Measurements from ENCODE around the gene GOLGA6A.
"Not testable (repeated sequence)": the region's sequence is repeated elsewhere in the genome, so short reads cannot be mapped to it uniquely, and the experiment has no call there.

GOLGA6A gene

DNA sequence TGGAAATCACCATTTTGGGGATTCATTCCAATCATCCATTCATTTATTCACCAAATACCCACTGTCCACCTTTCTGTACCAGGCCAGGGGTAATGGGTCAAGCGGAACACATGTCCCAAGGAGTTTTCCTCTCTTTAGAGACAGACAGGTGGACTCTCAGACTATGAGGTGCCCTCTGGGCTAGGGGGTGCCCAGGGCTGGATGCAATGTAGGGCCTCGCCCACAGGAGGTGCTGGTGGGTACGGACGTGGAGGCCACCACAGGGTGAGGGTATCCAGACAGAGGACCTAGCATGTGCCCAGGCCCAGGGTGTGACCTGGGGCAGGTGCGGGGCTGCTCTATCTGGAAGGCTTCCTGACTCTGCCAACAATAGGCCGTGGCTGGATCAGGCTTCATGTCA lies 26.3 kb upstream of the GOLGA6A start:
- not testable (repeated sequence) for DNase-seq

- DNase-seq = no peak
Measured at GRCh38 chr15:74108111-74108510, 25.8 kb upstream of the GOLGA6A start.

DNA sequence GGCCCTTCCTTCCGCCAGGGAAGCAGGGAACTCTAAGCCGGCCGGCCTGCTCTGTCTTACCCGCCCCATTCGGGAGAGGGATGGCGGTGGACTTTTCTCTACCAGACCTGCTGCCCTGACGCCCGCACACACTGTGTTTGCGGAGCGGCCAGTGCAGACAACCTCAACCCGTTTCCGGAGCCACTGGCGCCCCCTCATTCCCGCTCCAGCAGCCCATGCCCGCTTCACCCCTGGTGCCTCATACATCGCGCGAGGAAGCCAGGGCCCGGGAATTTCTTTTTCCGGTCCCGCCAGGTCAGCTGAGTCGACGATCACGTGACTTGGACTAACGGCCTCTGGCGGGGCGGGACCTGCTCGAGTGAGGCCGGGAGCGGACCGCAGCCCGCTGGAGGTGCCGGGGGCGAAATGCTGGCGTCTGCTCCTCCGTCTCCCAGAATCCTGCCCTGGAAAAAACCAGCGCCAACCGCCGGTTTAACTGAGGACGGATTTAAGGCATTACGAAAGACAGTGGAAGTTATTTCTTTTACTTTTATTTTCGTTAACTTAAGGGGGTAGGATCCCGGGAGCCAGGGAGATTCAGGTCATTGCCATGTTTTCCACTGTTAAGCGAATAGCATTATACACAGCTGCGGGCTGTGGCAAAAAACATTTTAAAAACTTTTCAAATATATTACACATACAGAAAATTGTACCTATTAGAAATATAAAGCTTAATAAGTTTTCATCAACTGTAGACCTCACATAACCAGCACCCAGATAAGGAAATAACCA lies 17.8 kb upstream of the GOLGA6A start:
- not testable (repeated sequence) for DNase-seq

- DNase-seq = not testable (repeated sequence)
Measured at GRCh38 chr15:74096753-74097474, 14.6 kb upstream of the GOLGA6A start.

DNA sequence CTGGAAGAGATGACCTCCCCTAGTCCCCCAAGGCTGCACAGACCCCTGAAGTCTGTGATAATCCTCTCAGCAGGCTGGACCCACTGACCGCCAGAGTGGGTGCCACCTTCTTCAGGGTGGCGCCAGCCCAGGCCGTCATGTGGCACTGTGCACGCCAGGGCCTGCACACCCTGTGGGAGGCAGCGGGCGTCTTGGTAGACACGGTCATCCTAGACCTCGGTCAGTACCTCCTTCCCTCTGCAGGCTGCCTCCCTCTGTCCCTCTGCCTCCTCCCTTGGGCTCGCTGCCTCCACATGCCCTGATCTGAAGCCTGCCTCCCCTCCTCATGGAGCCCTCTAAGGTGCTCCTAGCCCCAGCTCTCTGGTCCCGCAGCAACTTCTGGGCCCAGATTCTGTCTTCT lies 13.3 kb upstream of the GOLGA6A start:
- not testable (repeated sequence) for DNase-seq

GRCh38 chr15:74094567-74094966 lies 12.2 kb upstream of the GOLGA6A start:
- not testable (repeated sequence) for DNase-seq

DNA sequence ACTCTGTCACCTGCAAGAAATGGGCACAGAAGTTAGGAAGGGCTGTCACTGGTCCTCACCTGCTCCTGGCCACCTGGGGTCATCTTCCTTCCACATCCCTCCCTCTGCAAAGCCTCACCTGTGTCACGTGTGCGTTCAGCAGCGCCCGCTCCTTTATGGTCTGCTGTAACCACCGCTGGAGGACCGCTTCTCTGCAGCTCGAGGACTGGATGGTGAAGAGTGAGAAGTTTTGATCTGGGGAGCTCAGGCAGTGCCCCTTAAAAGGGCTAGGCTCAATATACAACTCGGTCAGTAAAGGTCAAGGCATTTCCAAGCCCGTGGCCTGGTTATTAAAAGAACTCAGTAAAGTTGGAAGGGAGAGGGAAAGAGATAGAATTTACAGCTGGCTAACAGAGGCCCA lies 6.6 kb downstream of the GOLGA6A start:
- not testable (repeated sequence) for DNase-seq

GRCh38 chr15:74072614-74073337 lies 9.6 kb downstream of the GOLGA6A start:
- not testable (repeated sequence) for DNase-seq

- DNase-seq = not testable (repeated sequence)
Measured at GRCh38 chr15:74072132-74072531, 10.2 kb downstream of the GOLGA6A start.

DNA sequence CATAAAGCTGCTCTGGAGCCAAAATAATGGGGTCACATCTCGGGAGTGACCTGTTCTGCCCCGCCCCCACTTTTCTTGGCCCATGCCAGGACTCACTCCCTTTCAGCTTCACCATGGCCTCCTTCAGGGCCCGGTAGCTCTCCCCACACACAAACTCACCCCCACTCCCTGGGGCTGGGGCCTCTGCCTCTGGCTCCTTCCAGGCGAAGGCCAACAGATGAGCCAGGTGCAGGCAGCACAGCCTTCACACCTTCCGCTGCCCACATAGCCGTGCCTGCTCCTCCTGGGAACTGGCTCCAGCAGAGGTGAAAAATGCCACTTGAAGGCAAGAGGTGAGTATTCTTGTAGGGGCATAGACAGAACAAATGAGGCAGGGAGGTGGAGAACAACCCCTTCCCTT lies 10.7 kb downstream of the GOLGA6A start:
- DNase-seq = not testable (repeated sequence)

- not testable (repeated sequence) for DNase-seq
Measured at GRCh38 chr15:74065684-74066411, 16.5 kb downstream of the GOLGA6A start.

GRCh38 chr15:74064822-74065221 lies 17.5 kb downstream of the GOLGA6A start:
- not testable (repeated sequence) for DNase-seq

DNA sequence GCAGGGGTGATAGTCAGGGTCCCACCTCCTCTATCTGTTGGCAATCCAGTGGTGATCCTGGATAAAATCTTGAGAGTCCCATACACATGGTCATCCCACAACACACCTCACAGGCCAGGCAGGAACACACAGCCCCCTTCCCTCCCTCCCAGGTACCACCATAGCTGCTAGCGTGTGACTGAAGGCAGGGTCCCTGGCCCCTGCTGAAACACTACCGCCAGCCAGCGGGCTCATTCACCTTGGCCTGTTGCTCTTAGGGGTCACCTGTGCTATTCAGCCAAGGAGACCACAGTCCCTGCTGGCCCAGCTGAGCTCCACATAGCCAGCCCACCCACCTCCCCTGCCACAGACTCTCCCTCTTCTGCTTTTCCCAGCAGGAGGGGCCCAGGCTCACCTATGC lies 18.2 kb downstream of the GOLGA6A start:
- not testable (repeated sequence) for DNase-seq

DNA sequence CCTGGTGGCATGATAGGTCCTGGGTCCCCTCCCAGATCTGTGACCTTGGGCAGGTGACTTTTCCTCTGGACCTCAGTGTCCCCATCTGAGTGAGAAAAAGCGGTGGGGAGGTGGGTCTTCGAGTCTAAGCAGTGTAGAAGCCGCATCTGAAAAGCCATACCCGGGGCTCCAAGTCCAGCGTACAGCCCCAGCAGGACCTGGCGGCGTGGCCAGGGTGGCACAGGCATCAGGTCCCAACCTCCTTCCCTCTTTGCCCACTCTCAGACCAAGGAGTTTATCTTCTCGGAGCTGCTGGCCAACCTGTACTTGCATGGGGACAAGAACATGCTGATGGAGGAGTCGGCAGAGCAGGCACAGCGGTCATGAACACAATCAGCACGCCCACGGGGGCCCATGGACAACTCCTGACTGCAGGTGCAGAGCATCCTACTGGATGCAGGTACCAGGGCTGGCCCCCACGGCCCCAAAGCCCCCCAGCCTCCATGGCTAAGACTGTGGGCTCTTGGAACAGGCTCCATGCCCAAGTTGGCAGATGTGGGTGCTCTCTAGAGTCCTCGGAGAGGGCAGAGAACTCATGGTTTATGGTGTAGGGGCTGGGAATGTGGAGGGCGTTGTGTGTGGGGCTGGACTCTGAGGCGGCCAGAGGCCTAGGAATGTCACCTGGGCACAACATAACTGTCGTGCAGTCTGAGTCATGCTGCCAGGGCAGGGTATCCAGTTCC lies 18.8 kb downstream of the GOLGA6A start:
- not testable (repeated sequence) for DNase-seq

GRCh38 chr15:74062671-74063070 lies 19.7 kb downstream of the GOLGA6A start:
- no peak for DNase-seq

DNA sequence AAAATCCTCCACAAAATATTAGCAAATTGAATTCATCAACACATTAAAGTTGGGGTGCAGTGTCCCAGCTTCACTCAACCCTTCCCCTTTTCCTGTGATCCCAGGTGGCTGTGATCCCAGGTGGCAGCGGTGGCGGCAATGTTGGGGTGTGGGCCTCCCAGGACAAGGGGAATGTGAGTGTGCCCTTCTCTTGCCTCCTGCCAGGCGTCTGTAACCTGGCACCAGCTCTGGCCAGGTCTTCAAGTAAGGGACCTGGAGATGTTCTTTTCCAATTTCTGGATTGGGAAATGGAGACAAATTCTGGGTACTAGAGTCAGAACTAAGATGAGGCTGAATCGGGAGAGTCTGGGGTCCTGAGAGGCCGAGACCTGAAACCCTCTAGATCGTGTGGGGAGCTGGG lies 20.1 kb downstream of the GOLGA6A start:
- DNase-seq = no peak

GRCh38 chr15:74060251-74060650 lies 22.1 kb downstream of the GOLGA6A start:
- DNase-seq = no peak

DNA sequence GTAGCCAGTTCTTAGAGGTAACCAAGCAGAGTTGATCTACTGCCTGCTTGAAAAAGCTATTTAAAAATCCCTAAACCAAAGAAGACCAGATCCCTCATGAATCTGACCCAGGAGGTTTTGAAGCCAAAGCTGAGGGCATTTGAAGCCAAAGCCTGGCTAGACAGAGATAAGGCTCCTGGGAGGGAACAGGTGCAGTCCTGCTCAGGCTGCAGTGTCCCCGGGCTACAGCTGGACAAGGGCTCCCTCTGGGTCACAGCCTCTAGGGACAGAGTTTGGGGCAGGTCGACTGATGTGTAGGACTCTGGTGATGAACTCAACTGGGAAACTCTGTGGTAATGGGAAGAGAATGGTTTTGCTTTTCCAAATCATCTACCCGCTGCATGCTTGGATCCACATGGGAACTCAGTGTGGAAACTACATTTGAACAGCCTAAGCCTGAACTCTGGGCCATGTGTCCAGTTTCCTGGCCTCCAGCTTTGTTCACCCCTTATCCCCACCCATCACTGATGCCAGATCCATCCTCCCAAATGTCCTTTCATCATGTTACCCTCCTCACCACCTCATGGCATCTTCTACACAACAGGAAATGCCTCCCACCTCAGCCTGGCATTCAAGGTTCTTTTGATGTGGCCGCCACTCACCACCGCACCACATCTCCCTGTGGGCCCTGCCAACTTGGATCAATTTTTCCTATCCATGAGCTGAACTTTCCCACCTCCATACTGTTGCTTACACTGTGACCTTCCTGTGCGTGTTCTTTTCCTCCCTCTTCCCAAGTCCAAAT lies 23.1 kb downstream of the GOLGA6A start:
- not testable (repeated sequence) for DNase-seq

- DNase-seq = not testable (repeated sequence)
Measured at GRCh38 chr15:74056330-74056729, 26.0 kb downstream of the GOLGA6A start.

DNA sequence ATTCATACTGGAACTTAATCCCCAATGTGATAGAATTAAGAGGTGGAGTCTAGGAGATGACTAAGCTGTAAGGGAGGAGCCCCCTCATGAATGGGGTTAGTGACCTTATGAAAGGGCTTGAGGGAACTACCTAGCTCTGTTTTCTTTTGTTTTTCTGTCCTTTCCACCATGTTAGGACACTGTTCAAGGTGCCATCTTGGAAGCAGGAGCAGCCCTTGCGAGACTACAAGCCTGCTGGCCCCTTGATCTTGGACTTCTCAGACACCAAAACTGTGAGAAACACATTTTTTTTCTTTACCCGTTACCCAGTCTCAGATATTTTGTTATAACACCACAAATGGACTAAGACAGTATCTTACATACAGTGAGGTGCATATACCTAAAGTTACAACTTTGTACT lies 26.5 kb downstream of the GOLGA6A start:
- no peak for DNase-seq
